H9 (cell line): ENCODE results near the gene ADAM19. TPM values are rescaled to one million over a fixed set of nuclear protein-coding genes. Genes with fewer than 3 reads are reported as not detected.
A peak's percentile ranks its signal among the peaks of the same experiment; 100 is the strongest.

Experiments used
- DNase-seq: peaks from one replicate; pipeline ENCODE4 v3.0.0-alpha.2; 2017
- H2AFZ ChIP-seq: one replicate; pipeline ENCODE4 v1.6.1; 2013; ENCODE audit warnings: mild to moderate bottlenecking, low read length, control low read depth, moderate library complexity
- H2AK5ac ChIP-seq: 2 replicates; pipeline ENCODE4 v1.6.1; 2013; ENCODE audit warnings: low read length, control low read depth, mixed read lengths; ENCODE audit not compliant: insufficient read length
- H2BK120ac ChIP-seq: one replicate; pipeline ENCODE4 v1.6.1; 2013; ENCODE audit warnings: low read depth, mild to moderate bottlenecking, low read length, control low read depth, inconsistent platforms; ENCODE audit not compliant: poor library complexity, severe bottlenecking
- H2BK12ac ChIP-seq: 2 replicates; pipeline ENCODE4 v1.6.1; 2013; ENCODE audit warnings: low read length, control low read depth, mixed read lengths, low read depth; ENCODE audit not compliant: insufficient read length
- H2BK15ac ChIP-seq: 2 replicates; pipeline ENCODE4 v1.6.1; 2013; ENCODE audit warnings: low read depth, low read length, control low read depth
- H2BK20ac ChIP-seq: one replicate; pipeline ENCODE4 v1.6.1; 2013; ENCODE audit warnings: low read depth, mild to moderate bottlenecking, low read length, control low read depth, inconsistent platforms; ENCODE audit not compliant: poor library complexity, severe bottlenecking
- H2BK5ac ChIP-seq: 2 replicates; pipeline ENCODE4 v1.6.1; 2013; ENCODE audit warnings: low read length, control low read depth, mixed read lengths; ENCODE audit not compliant: insufficient read length
- H3K14ac ChIP-seq: 2 replicates; pipeline ENCODE4 v1.6.1; 2013; ENCODE audit warnings: low read length, control low read depth; ENCODE audit not compliant: insufficient read depth
- H3K18ac ChIP-seq: 2 replicates; pipeline ENCODE4 v1.6.1; 2013; ENCODE audit warnings: low read depth, mild to moderate bottlenecking, mixed read lengths, low read length, control low read depth; ENCODE audit not compliant: insufficient read length
- H3K23ac ChIP-seq: 2 replicates; pipeline ENCODE4 v1.6.1; 2013; ENCODE audit warnings: low read length, control low read depth, mixed read lengths, low read depth; ENCODE audit not compliant: insufficient read length
- H3K23me2 ChIP-seq: 2 replicates; pipeline ENCODE4 v1.6.1; 2013; ENCODE audit warnings: low read depth, mild to moderate bottlenecking, mixed read lengths, low read length, control low read depth; ENCODE audit not compliant: insufficient read length, poor library complexity, severe bottlenecking
- H3K27ac ChIP-seq: 2 replicates; pipeline ENCODE4 v1.5.1; 2013; ENCODE audit warnings: low read length, control low read depth, mixed read lengths, low read depth; ENCODE audit not compliant: insufficient read length
- H3K27me3 ChIP-seq: 2 replicates; pipeline ENCODE4 v1.6.1; 2013; ENCODE audit warnings: low read length, control low read depth, inconsistent platforms; ENCODE audit not compliant: insufficient read depth
- H3K4ac ChIP-seq: 2 replicates; pipeline ENCODE4 v1.6.1; 2013; ENCODE audit warnings: low read depth, mild to moderate bottlenecking, control low read depth, inconsistent platforms, low read length, moderate library complexity
- H3K4me1 ChIP-seq: 2 replicates; pipeline ENCODE4 v1.6.1; 2013; ENCODE audit warnings: low read length, control low read depth, inconsistent platforms; ENCODE audit not compliant: insufficient read depth
- H3K4me2 ChIP-seq: 2 replicates; pipeline ENCODE4 v1.6.1; 2013; ENCODE audit warnings: low read length, control low read depth, mixed read lengths; ENCODE audit not compliant: insufficient read length, insufficient read depth
- H3K56ac ChIP-seq: 2 replicates; pipeline ENCODE4 v1.6.1; 2013; ENCODE audit warnings: low read depth, mild to moderate bottlenecking, mixed read lengths, low read length, control low read depth; ENCODE audit not compliant: insufficient read length
- H3K79me1 ChIP-seq: 2 replicates; pipeline ENCODE4 v1.6.1; 2013; ENCODE audit warnings: low read depth, mild to moderate bottlenecking, moderate library complexity, low read length, control low read depth, inconsistent platforms; ENCODE audit not compliant: insufficient read depth, poor library complexity, severe bottlenecking
- H3K79me2 ChIP-seq: 2 replicates; pipeline ENCODE4 v1.6.1; 2013; ENCODE audit warnings: low read length, control low read depth, inconsistent platforms; ENCODE audit not compliant: insufficient read depth
- H3K9ac ChIP-seq: 2 replicates; pipeline ENCODE4 v1.6.1; 2013; ENCODE audit warnings: low read length, control low read depth, mixed read lengths; ENCODE audit not compliant: insufficient read length; ENCODE audit errors: extremely low read depth
- H3K9me3 ChIP-seq: one replicate; pipeline ENCODE4 v1.6.1; 2013; ENCODE audit warnings: low read depth, low read length, inconsistent platforms; ENCODE audit not compliant: control insufficient read depth
- H3T11ph ChIP-seq: one replicate; pipeline ENCODE4 v1.6.1; 2013; ENCODE audit warnings: mild to moderate bottlenecking, low read length, control low read depth, inconsistent platforms
- H4K20me1 ChIP-seq: one replicate; pipeline ENCODE4 v1.6.1; 2013; ENCODE audit not compliant: control insufficient read depth, insufficient read length, insufficient read depth
- H4K5ac ChIP-seq: 2 replicates; pipeline ENCODE4 v1.6.1; 2013; ENCODE audit warnings: low read depth, mild to moderate bottlenecking, mixed read lengths, low read length, control low read depth; ENCODE audit not compliant: insufficient read length
- H4K8ac ChIP-seq: replicated peaks from 2 replicates; pipeline ENCODE4 v1.6.1; 2013; ENCODE audit warnings: low read length, control low read depth, mixed read lengths, low read depth; ENCODE audit not compliant: insufficient read length
- H4K91ac ChIP-seq: 2 replicates; pipeline ENCODE4 v1.6.1; 2013; ENCODE audit warnings: low read depth, mild to moderate bottlenecking, moderate library complexity, mixed read lengths, low read length, control low read depth; ENCODE audit not compliant: insufficient read length
- H3K27ac Mint-ChIP-seq, 3 experiments: 2 replicates in 2 of 3; 3 replicates in 1 of 3; pipeline ENCODE4 v1.8.0; 2020 to 2021; ENCODE audit warnings: mixed read lengths in 3 of 3, mild to moderate bottlenecking in 1 of 3, moderate library complexity in 1 of 3
- H3K27me3 Mint-ChIP-seq: 2 replicates; pipeline ENCODE4 v1.8.0; 2021; ENCODE audit warnings: low read depth, mild to moderate bottlenecking, moderate library complexity, mixed read lengths
- H3K36me3 Mint-ChIP-seq, 3 experiments: 2 replicates in 2 of 3; 3 replicates in 1 of 3; pipeline ENCODE4 v1.8.0; 2020 to 2021; ENCODE audit warnings: low read depth in 3 of 3, mixed read lengths in 3 of 3; ENCODE audit not compliant: insufficient read depth in 1 of 3
- H3K4me1 Mint-ChIP-seq, 2 experiments: 2 replicates each; pipeline ENCODE4 v1.8.0; 2020; ENCODE audit warnings: mixed read lengths in 2 of 2
- H3K4me3 Mint-ChIP-seq, 2 experiments: 2 replicates in 1 of 2; 3 replicates in 1 of 2; pipeline ENCODE4 v1.8.0; 2020 to 2021; ENCODE audit warnings: mild to moderate bottlenecking in 2 of 2, mixed read lengths in 2 of 2, moderate library complexity in 1 of 2
- H3K9me3 Mint-ChIP-seq, 2 experiments: 2 replicates in 1 of 2; 3 replicates in 1 of 2; pipeline ENCODE4 v1.8.0; 2020; ENCODE audit warnings: mild to moderate bottlenecking in 2 of 2, mixed read lengths in 2 of 2, moderate library complexity in 1 of 2
- WGBS: extraction: QIAGEN DNeasy Blood & Tissue Kit; methylation state at CpG from one replicate; pipeline ENCODE4 v1.1.7; 2013; ENCODE audit warnings: missing lambda C conversion rate, low lambda C conversion rate, mixed read lengths; ENCODE audit not compliant: insufficient read length; ENCODE audit errors: extremely low coverage; 5-methylcytosine and 5-hydroxymethylcytosine counted together
- total RNA-seq: library from RNA; stranded (reverse); gene quantifications from 2 replicates; pipeline ENCODE4 v1.2.1, GENCODE V29; 2021
- TF ChIP-seq, protein P1 (sequence below): fragments of 200-600 bp; sonication (generic); conservative IDR thresholded peaks from 3 replicates; pipeline ENCODE4 v1.8.0; 2021; ENCODE audit warnings: antibody characterized with exemption, mild to moderate bottlenecking

The ADAM19 gene
- total RNA-seq, 1 experiment from 2014 or later: 9.9 TPM

GRCh38 chr5:157511651-157512644 is 63.6 kb downstream of the ADAM19 start:
- H3K36me3 Mint-ChIP-seq: peaks cover 2 to 6% (median 4%) of the 10 kb centered on the region in 3 experiments; a peak in 6 of 7 replicates
- H3K79me2 ChIP-seq: no peaks in the 10 kb centered on the region
- H4K91ac ChIP-seq: no peak overlapping the region
- no peaks in the 10 kb centered on the region for H3K9me3 ChIP-seq
- H2AFZ ChIP-seq: no peak overlapping the region
- no peak overlapping the region for H2BK12ac ChIP-seq
- no peak overlapping the region for H2BK5ac ChIP-seq
- H4K8ac ChIP-seq: no peak overlapping the region
- no peak overlapping the region for H3K23ac ChIP-seq
- no peak overlapping the region for H3K4ac ChIP-seq
- no peak overlapping the region for H3K56ac ChIP-seq
- no peak overlapping the region for H2BK20ac ChIP-seq
- no peak overlapping the region for H3K14ac ChIP-seq
- TF ChIP-seq, protein P1, sequence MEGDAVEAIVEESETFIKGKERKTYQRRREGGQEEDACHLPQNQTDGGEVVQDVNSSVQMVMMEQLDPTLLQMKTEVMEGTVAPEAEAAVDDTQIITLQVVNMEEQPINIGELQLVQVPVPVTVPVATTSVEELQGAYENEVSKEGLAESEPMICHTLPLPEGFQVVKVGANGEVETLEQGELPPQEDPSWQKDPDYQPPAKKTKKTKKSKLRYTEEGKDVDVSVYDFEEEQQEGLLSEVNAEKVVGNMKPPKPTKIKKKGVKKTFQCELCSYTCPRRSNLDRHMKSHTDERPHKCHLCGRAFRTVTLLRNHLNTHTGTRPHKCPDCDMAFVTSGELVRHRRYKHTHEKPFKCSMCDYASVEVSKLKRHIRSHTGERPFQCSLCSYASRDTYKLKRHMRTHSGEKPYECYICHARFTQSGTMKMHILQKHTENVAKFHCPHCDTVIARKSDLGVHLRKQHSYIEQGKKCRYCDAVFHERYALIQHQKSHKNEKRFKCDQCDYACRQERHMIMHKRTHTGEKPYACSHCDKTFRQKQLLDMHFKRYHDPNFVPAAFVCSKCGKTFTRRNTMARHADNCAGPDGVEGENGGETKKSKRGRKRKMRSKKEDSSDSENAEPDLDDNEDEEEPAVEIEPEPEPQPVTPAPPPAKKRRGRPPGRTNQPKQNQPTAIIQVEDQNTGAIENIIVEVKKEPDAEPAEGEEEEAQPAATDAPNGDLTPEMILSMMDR: no peak
- no peak overlapping the region for H3T11ph ChIP-seq
- H2BK120ac ChIP-seq: no peak overlapping the region
- H3K79me1 ChIP-seq: no peaks in the 10 kb centered on the region
- H3K4me2 ChIP-seq: no peak overlapping the region
- no peaks in the 10 kb centered on the region for H3K27me3 Mint-ChIP-seq
- no peak overlapping the region for H3K4me3 Mint-ChIP-seq
- H3K18ac ChIP-seq: no peak overlapping the region
- no peak overlapping the region for H4K5ac ChIP-seq
- no peaks in the 10 kb centered on the region for H3K23me2 ChIP-seq
- H3K9me3 Mint-ChIP-seq: no peaks in the 10 kb centered on the region
- H3K27ac Mint-ChIP-seq: peak overlapping the region in 2 of 3 experiments; percentile 13 to 55; a peak in 1 of 7 replicates
- no peak overlapping the region for H2BK15ac ChIP-seq
- H3K27me3 ChIP-seq: no peaks in the 10 kb centered on the region
- H3K4me1 ChIP-seq: no peaks in the 10 kb centered on the region; the same call in 1 of the 2 replicates
- H2AK5ac ChIP-seq: no peak overlapping the region
- H3K4me1 Mint-ChIP-seq: no peaks in the 10 kb centered on the region
- no peak for DNase-seq
- WGBS: no CpG with 5 or more reads among the region's 9 CpGs
- no peak overlapping the region for H3K27ac ChIP-seq
- H4K20me1 ChIP-seq: no peaks in the 10 kb centered on the region
- no peak overlapping the region for H3K9ac ChIP-seq
